Jurkat, Clone E6-1 (cell line): ENCODE data around the gene OPCML.

ENCODE experiments used
- DNase-seq: peaks from one replicate; pipeline ENCODE4 v3.0.0-alpha.2; 2011; ENCODE audit warnings: low read depth, low spot score
- H3K4me3 ChIP-seq: 2 replicates; pipeline ENCODE4 v1.5.1; 2011; ENCODE audit warnings: mild to moderate bottlenecking, low read length, control low read depth, moderate library complexity

OPCML gene

GRCh38 chr11:133224271-133224670 lies 308.0 kb downstream of the OPCML start:
- no peak for DNase-seq
- no peak overlapping the region for H3K4me3 ChIP-seq

- H3K4me3 ChIP-seq, result no peak overlapping the region
- no peak for DNase-seq
Observed at GRCh38 chr11:133222425-133223330, 309.6 kb downstream of the OPCML start.

DNA sequence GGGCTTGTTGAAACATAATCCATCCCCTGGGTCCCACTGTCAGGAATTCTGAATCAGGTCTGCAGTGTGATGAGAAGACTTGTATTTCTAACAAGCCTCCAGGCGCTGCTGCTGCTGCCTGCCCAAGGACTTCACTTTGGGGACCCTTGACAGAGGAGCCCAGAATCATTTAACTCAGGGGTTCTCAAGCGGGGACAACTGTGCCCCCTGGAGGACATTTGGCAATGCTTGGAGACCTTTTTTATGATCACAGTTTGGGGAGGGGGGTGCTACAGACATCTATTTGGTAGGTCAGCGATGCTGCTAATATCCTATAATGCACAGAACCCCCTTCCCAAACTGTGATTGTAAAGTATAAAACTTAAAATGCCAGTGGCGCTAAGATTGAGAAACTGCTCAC lies 312.8 kb downstream of the OPCML start:
- no peak overlapping the region for H3K4me3 ChIP-seq

DNA sequence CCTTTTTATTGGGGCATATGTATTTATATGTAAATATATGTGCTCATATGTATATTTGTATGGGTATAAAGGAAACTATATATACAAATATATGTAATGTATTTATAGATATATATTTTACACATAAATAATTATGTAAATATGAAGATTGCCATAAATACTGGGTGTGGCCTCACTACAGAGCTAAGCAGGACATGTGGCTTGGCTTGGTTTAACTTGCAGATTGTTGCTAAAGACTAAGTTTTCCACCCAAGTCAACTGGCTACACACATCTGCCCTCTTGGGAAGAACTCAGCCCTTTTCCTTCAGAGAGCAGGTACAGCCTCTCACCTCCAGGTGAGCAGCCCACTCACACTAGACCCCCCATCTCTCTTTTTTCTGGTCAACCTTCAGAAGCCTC lies 315.5 kb downstream of the OPCML start:
- H3K4me3 ChIP-seq, result no peak overlapping the region
- DNase-seq, result no peak

More for the DNA sequence above, 312.8 kb downstream of the OPCML start:
- no peak for DNase-seq

GRCh38 chr11:133215596-133216230 lies 316.6 kb downstream of the OPCML start:
- peak; percentile 48 for DNase-seq
- H3K4me3 ChIP-seq, result no peak overlapping the region

DNA sequence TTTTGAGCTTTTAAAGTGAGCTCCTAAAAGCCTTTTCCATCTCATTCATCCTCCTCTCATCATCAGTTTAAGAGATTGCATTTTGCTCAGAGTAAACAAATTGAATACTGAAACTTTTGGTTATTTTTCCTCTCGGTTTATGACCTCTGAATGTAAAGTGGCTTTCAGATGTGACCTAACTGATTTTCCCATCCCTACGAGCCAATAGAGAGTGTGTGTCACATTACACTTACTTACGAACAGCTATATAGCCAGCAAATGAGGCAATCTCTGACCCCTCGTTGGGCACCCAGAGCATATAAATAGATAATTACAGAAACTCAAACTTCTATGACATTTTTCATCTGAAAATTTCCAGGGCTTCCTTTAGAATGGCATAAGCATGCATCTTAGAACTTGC lies 317.7 kb downstream of the OPCML start:
- no peak for DNase-seq
- no peak overlapping the region for H3K4me3 ChIP-seq

GRCh38 chr11:133212201-133212600 lies 320.1 kb downstream of the OPCML start:
- H3K4me3 ChIP-seq, result no peak overlapping the region
- no peak for DNase-seq

DNA sequence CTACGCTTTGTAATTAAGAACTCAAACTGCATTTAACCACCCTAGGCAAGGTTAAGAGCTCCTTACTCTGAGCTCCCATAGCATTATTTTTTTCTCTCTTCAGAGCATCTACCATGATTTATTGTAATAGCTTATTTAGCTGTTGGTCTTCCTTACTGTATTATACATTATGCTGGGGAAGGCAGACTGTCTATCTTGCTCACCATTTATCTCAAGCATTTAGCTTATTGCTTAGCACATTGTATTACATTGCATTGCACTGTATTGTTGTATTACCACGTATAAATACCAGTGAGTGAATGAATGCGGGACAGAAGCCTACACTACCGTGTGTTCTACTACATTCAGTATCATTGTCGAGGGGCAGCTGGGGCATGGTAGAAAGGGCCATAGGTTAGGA lies 324.3 kb downstream of the OPCML start:
- no peak overlapping the region for H3K4me3 ChIP-seq

GRCh38 chr11:133206313-133207005 lies 325.8 kb downstream of the OPCML start:
- DNase-seq, result no peak

More for the DNA sequence above, 324.3 kb downstream of the OPCML start:
- DNase-seq, result no peak

GRCh38 chr11:133204158-133204557 lies 328.1 kb downstream of the OPCML start:
- H3K4me3 ChIP-seq, result no peak overlapping the region
- no peak for DNase-seq

More at GRCh38 chr11:133206313-133207005, 325.8 kb downstream of the OPCML start:
- H3K4me3 ChIP-seq, result no peak overlapping the region

DNA sequence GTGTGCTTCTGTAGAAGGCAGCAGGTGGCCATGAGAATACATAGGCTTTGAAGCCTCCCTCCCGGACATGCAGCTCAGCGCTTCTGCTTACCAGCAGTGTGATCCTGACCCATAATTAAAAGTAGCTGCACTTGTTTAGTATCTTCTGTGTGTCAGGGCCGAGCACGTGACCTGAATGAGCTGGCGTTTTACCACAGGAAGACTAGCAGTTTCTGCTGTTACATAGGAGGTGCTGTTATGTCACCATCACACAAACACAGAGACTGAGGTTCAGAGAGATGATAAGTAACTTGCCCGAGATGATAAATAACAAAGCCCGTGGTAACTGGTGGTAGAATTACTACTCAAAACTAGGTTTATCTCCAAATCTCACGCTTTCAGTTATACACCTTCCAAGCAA lies 329.5 kb downstream of the OPCML start:
- DNase-seq, result peak; percentile 60
- H3K4me3 ChIP-seq, result no peak overlapping the region

DNA sequence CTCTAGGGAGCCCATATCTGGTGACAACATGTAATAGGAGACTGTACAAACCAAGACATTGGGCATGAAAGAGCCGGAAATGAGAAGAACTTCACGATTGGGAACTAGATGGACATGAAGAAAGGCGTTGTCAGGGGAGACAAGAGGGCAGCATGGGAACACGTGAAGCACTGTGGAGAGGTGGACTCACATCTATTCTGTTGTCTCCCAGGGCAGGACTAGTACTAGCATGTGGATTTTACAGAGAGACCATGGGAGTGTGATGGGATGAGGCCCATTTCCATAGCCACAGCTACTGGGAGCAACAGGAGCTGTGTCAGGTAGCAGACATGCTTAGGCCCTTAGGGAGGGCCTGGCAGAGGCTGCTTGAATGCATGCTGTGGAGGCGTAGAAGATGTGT lies 333.9 kb downstream of the OPCML start:
- no peak overlapping the region for H3K4me3 ChIP-seq
- no peak for DNase-seq

GRCh38 chr11:133197425-133197824 lies 334.9 kb downstream of the OPCML start:
- no peak overlapping the region for H3K4me3 ChIP-seq
- DNase-seq, result no peak

DNA sequence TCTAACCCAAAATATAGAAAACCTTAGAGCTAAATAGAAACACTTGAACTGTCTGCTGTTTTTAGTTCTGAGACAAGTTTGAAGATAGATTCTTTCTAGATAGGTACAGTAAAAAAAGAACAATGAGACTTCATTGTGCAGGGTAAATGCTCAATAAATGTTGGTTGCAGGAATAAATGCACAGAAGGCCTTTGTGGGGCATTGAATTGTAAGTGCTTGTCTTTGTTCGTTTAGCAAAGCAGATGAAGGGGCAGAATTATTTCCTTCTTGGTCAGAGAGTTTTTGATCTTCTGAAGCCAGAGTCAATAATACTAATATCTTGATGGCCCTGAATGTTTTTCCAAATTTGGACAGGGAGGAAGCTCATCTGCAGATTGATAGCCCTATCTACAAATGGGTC lies 340.4 kb downstream of the OPCML start:
- DNase-seq, result no peak
- no peak overlapping the region for H3K4me3 ChIP-seq

GRCh38 chr11:133181667-133182066 lies 350.6 kb downstream of the OPCML start:
- no peak for DNase-seq

GRCh38 chr11:133181066-133181465 lies 351.2 kb downstream of the OPCML start:
- H3K4me3 ChIP-seq, result no peak overlapping the region
- DNase-seq, result no peak

More at GRCh38 chr11:133181667-133182066, 350.6 kb downstream of the OPCML start:
- no peak overlapping the region for H3K4me3 ChIP-seq

- no peak for DNase-seq
- no peak overlapping the region for H3K4me3 ChIP-seq
Observed at GRCh38 chr11:133180201-133180600, 352.1 kb downstream of the OPCML start.

GRCh38 chr11:133176748-133177147 lies 355.6 kb downstream of the OPCML start:
- H3K4me3 ChIP-seq, result no peak overlapping the region
- DNase-seq, result no peak

DNA sequence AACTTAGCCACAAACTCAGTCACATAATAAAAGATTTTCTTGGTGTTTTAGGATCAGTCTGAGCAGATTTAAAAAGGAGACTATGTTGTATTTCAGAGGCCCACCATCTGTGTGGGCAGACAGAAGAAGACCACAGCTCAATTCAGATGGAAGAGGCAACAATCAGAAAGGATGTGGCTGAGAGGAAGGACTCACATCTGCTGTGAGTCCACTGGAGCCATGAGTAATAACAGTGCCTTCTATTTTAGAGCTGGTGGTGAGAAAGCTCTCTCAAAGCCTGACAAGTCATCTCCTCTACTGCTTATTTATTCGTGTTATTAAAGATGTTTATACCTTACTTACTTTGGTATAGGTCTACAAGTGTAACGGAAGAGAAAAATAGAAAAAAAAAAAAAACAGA lies 357.2 kb downstream of the OPCML start:
- no peak overlapping the region for H3K4me3 ChIP-seq
- DNase-seq, result no peak
